SKM-1 (cell line): ENCODE measurements around the gene MYF6.

Source experiments
- DNase-seq: peaks from one replicate; lab custom pipeline; 2025; ENCODE audit not compliant: unreplicated experiment; lab: John Stamatoyannopoulos, UW

Gene MYF6

GRCh38 chr12:80754274-80754673, 46.8 kb downstream of the MYF6 start:
- no peak for DNase-seq

DNA sequence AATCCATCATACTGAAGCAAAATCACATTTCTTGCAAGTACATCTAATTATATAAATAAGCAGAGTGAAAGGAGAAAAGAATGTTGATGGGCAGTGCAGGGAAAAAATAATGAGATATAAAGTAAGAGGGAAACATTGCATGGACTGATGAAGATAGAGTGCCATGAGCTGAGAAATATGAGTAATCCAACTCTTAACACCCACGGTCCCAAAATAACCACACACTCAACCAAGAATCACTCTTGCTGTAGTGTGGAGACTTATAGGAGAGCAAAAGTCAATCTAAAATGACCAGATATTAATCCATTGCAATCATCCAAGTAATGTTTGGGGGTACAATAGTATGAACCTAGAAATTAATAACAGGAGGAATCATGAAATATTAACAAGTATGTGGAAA, 49.4 kb downstream of the MYF6 start:
- no peak for DNase-seq
